GM12878 (cell line): ENCODE measurements around the gene CRISP2. TPM values are rescaled to one million over a fixed set of nuclear protein-coding genes. Genes with fewer than 3 reads are reported as not detected.

ENCODE experiments used
- ATAC-seq: fragments of 200-7000 bp; cut with Tn5 transposase; 3 replicates; pipeline ENCODE4 v1.9.1; 2020; ENCODE audit warnings: mild to moderate bottlenecking, moderate library complexity
- BruUV-seq: library from RNA; stranded (reverse); fragments of 400-500 nt; replicated peaks from 2 replicates; lab custom pipeline; 2021; lab: Mats Ljungman, UMichigan
- CTCF ChIA-PET: fragments of 300-600 bp; sonication (Branson Sonifier 250); formaldehyde crosslinking; extraction: SDS; loops from one replicate; lab custom pipeline; 2021; ENCODE audit warnings: inconsistent platforms; lab: Yijun Ruan, JAX
- POLR2A ChIA-PET: fragments of 350-600 bp; formaldehyde crosslinking; extraction: SDS; loops from one replicate; lab custom pipeline; 2021; ENCODE audit warnings: inconsistent platforms; lab: Charles Lee
- RAD21 ChIA-PET: fragments of 300-600 bp; sonication (Branson Sonifier 250); formaldehyde crosslinking; loops from one replicate; lab custom pipeline; 2023; ENCODE audit warnings: antibody characterized with exemption; ENCODE audit not compliant: unreplicated experiment; lab: Charles Lee
- SMC1A ChIA-PET: fragments of 300-600 bp; sonication (Branson Sonifier 250); formaldehyde crosslinking; loops from one replicate; lab custom pipeline; 2023; ENCODE audit not compliant: unreplicated experiment, uncharacterized antibody; lab: Charles Lee
- DNase-seq: peaks from one replicate; pipeline ENCODE4 v3.0.0-alpha.2; 2011; ENCODE audit warnings: low read depth, low spot score
- FAIRE-seq: peaks from 3 replicates; lab custom pipeline; 2011; peaks lifted over from hg19 to GRCh38; lab: Jason Lieb, UNC
- H2AFZ ChIP-seq: 2 replicates; pipeline ENCODE4 v1.6.0; 2011; ENCODE audit warnings: low read depth, low read length, control low read depth; ENCODE audit not compliant: control insufficient read depth
- H3K27ac ChIP-seq: 2 replicates; pipeline ENCODE4 v1.5.1; 2011; ENCODE audit warnings: control low read depth; ENCODE audit not compliant: control insufficient read depth, insufficient read depth
- H3K27me3 ChIP-seq, 2 experiments: replicated peaks in 1 of 2; 2 replicates each; pipeline versions ENCODE4 v1.6.0 to v1.6.1; 2011; ENCODE audit warnings: low read length in 1 of 2; ENCODE audit not compliant: control insufficient read depth in 2 of 2, insufficient read depth in 2 of 2
- H3K36me3 ChIP-seq, 2 experiments: 2 replicates each; pipeline ENCODE4 v1.5.1; 2011; ENCODE audit warnings: low read length in 1 of 2; ENCODE audit not compliant: control insufficient read depth in 2 of 2, insufficient read depth in 2 of 2
- H3K4me1 ChIP-seq: 2 replicates; pipeline ENCODE4 v1.6.1; 2011; ENCODE audit warnings: mild to moderate bottlenecking, low read length, moderate library complexity, mixed read lengths; ENCODE audit not compliant: control insufficient read depth, insufficient read depth
- H3K4me2 ChIP-seq: 2 replicates; pipeline ENCODE4 v1.6.0; 2011; ENCODE audit warnings: control low read depth; ENCODE audit not compliant: control insufficient read depth, insufficient read depth
- H3K4me3 ChIP-seq: fragments of 200-600 bp; sonication (generic); 2 replicates; pipeline ENCODE4 v1.5.1; 2016
- H3K79me2 ChIP-seq: 2 replicates; pipeline ENCODE4 v1.6.0; 2011; ENCODE audit warnings: low read length; ENCODE audit not compliant: control insufficient read depth, insufficient read depth
- H3K9ac ChIP-seq: 2 replicates; pipeline ENCODE4 v1.8.0; 2011; ENCODE audit warnings: low read length, control low read depth, mixed read lengths; ENCODE audit not compliant: control insufficient read depth, insufficient read depth
- H3K9me3 ChIP-seq: replicated peaks from 3 replicates; pipeline ENCODE4 v1.5.1; 2011; ENCODE audit warnings: mild to moderate bottlenecking, low read length; ENCODE audit not compliant: control insufficient read depth, insufficient read depth
- H4K20me1 ChIP-seq: 2 replicates; pipeline ENCODE4 v1.6.0; 2011; ENCODE audit not compliant: control insufficient read depth, insufficient read depth
- CEBPZ ChIP-seq: fragments of 150-350 bp; IDR thresholded peaks from 2 replicates; pipeline ENCODE4 v1.6.1; 2016; ENCODE audit warnings: low read depth, low read length
- IKZF2 ChIP-seq, 2 experiments: fragments of 450-650 bp; IDR thresholded peaks; 2 replicates each; pipeline ENCODE4 v1.6.1; 2017; ENCODE audit warnings: mild to moderate bottlenecking in 2 of 2, moderate library complexity in 2 of 2
- TARDBP ChIP-seq: IDR thresholded peaks from 2 replicates; pipeline ENCODE4 v1.6.1; 2016; ENCODE audit warnings: borderline replicate concordance
- TBL1XR1 ChIP-seq: IDR thresholded peaks from 2 replicates; pipeline ENCODE4 v1.6.1; 2012; ENCODE audit warnings: low read depth, low read length, improper control_type of control experiment
- TCF3 ChIP-seq: IDR thresholded peaks from 2 replicates; pipeline ENCODE4 v1.6.1; 2012; ENCODE audit warnings: low read depth, mild to moderate bottlenecking, low read length, borderline replicate concordance; ENCODE audit not compliant: insufficient read depth
- ZNF622 ChIP-seq: fragments of 450-650 bp; IDR thresholded peaks from 2 replicates; pipeline ENCODE4 v1.6.1; 2017; ENCODE audit warnings: mild to moderate bottlenecking, inconsistent platforms
- WGBS: methylation state at CpG from one replicate; pipeline ENCODE4 v1.1.6; 2016; ENCODE audit warnings: low lambda C conversion rate; ENCODE audit not compliant: insufficient replicate concordance, insufficient coverage; ENCODE audit errors: missing lambda C conversion rate; 5-methylcytosine and 5-hydroxymethylcytosine counted together
- in situ Hi-C: fragments of 300-500 bp; cut with MboI; formaldehyde crosslinking; loops from 9 replicates; pipeline ENCODE4 v1.14.3; 2018; ENCODE audit warnings: mixed read lengths
- intact Hi-C: fragments of 100-400 bp; cut with micrococcal nuclease; formaldehyde crosslinking; loops from one replicate; pipeline ENCODE4 v1.14.2; 2022; ENCODE audit not compliant: unreplicated experiment
- polyA plus RNA-seq, 11 experiments: library from polyadenylated mRNA; depleted of rRNA in 4 of 11; unstranded in 6 of 11; stranded (reverse) in 5 of 11; fragments of >200 nt; fragmentation: Nextera tagmentation in 4 of 11; fragmentation: Illumina TruSeq in 1 of 11; extraction: Ambion mirVana in 4 of 11; extraction: Trizol in 1 of 11; gene quantifications; 1 replicate in 1 of 11; 2 replicates in 10 of 11; pipeline versions ENCODE4 v1.2.1 to v1.2.3, GENCODE V29; 2011 to 2016; ENCODE audit warnings: inconsistent platforms in 2 of 11, missing spikeins in 2 of 11, low read depth in 1 of 11
- total RNA-seq, 4 experiments: library from RNA; depleted of rRNA in 3 of 4; stranded (reverse); fragments of >200 nt in 3 of 4; fragmentation: Illumina TruSeq in 1 of 4; extraction: Trizol in 1 of 4; gene quantifications; 2 replicates each; pipeline versions ENCODE4 v1.2.1 to v1.2.3, GENCODE V29; 2013 to 2021
- TF ChIP-seq, protein P1 (sequence below): fragments of 150-350 bp; IDR thresholded peaks from 2 replicates; pipeline ENCODE4 v1.6.1; 2014; ENCODE audit warnings: mild to moderate bottlenecking, low read depth, low read length
- TF ChIP-seq, protein P2 (sequence below): fragments of 450-650 bp; IDR thresholded peaks from 2 replicates; pipeline ENCODE4 v1.6.1; 2017; ENCODE audit warnings: mild to moderate bottlenecking, moderate library complexity

Gene CRISP2
- total and polyA plus RNA-seq, 10 of the 15 experiments (the other 5 are each of a cell fraction or from before 2014, with no cell fraction given), result not detected

DNA sequence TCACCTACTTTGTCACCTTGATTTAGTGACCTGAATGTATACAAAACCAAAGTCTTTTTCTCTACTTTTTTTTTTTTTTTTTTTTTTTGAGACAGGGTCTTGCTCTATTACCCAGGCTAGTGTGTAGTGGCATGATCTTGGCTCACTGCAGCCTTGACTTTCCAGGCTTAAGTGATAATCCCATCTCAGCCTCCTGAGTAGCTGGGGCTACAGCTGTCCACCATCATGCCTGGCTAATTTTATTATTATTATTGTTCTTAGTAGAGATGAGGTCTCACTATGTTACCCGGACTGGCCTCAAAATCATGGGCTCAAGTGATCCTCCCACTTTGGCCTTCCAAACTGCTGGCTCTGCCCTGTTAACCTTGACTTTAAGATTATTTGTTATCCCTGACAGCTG is 37.5 kb downstream of the CRISP2 start:
- DNase-seq (no peak), FAIRE-seq (no peak), ATAC-seq (no peak)
- intact Hi-C loops (no loop called here), in situ Hi-C loops (no loop called here)
- no TSS peak for BruUV-seq
- H3K4me2 ChIP-seq, result no peak overlapping the region
- SMC1A ChIA-PET, result no interaction called here
- CTCF ChIA-PET, result no interaction called here
- H2AFZ ChIP-seq, result no peak overlapping the region
- RAD21 ChIA-PET, result no interaction called here
- TF ChIP-seq TCF3 (no peak), TARDBP (no peak), IKZF2 (IDR thresholded peaks at IDR 0.05) (no peak), TBL1XR1 (no peak), CEBPZ (no peak), ZNF622 (no peak)
- TF ChIP-seq, protein P1, sequence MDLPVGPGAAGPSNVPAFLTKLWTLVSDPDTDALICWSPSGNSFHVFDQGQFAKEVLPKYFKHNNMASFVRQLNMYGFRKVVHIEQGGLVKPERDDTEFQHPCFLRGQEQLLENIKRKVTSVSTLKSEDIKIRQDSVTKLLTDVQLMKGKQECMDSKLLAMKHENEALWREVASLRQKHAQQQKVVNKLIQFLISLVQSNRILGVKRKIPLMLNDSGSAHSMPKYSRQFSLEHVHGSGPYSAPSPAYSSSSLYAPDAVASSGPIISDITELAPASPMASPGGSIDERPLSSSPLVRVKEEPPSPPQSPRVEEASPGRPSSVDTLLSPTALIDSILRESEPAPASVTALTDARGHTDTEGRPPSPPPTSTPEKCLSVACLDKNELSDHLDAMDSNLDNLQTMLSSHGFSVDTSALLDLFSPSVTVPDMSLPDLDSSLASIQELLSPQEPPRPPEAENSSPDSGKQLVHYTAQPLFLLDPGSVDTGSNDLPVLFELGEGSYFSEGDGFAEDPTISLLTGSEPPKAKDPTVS, result no peak
- TF ChIP-seq, protein P2, sequence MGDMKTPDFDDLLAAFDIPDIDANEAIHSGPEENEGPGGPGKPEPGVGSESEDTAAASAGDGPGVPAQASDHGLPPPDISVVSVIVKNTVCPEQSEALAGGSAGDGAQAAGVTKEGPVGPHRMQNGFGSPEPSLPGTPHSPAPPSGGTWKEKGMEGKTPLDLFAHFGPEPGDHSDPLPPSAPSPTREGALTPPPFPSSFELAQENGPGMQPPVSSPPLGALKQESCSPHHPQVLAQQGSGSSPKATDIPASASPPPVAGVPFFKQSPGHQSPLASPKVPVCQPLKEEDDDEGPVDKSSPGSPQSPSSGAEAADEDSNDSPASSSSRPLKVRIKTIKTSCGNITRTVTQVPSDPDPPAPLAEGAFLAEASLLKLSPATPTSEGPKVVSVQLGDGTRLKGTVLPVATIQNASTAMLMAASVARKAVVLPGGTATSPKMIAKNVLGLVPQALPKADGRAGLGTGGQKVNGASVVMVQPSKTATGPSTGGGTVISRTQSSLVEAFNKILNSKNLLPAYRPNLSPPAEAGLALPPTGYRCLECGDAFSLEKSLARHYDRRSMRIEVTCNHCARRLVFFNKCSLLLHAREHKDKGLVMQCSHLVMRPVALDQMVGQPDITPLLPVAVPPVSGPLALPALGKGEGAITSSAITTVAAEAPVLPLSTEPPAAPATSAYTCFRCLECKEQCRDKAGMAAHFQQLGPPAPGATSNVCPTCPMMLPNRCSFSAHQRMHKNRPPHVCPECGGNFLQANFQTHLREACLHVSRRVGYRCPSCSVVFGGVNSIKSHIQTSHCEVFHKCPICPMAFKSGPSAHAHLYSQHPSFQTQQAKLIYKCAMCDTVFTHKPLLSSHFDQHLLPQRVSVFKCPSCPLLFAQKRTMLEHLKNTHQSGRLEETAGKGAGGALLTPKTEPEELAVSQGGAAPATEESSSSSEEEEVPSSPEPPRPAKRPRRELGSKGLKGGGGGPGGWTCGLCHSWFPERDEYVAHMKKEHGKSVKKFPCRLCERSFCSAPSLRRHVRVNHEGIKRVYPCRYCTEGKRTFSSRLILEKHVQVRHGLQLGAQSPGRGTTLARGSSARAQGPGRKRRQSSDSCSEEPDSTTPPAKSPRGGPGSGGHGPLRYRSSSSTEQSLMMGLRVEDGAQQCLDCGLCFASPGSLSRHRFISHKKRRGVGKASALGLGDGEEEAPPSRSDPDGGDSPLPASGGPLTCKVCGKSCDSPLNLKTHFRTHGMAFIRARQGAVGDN, result no peak
- no peaks in the 10 kb centered on the region for H3K36me3 ChIP-seq
- no peak overlapping the region for H3K4me3 ChIP-seq
- no peak overlapping the region for H3K9ac ChIP-seq
- WGBS, result 36% methylated on average over 1 of the region's 1 CpG
- H3K27ac ChIP-seq, result no peak overlapping the region
- H3K9me3 ChIP-seq, result no peaks in the 10 kb centered on the region
- H3K4me1 ChIP-seq, result no peaks in the 10 kb centered on the region
- H4K20me1 ChIP-seq, result no peaks in the 10 kb centered on the region
- H3K27me3 ChIP-seq, result no peaks in the 10 kb centered on the region
- POLR2A ChIA-PET, result no interaction called here
- H3K79me2 ChIP-seq, result no peaks in the 10 kb centered on the region
